ENCODE results near the gene COBLL1.

- no peak for TF ChIP-seq CTCF (IDR thresholded peaks at IDR 0.05)
- no peak for TF ChIP-seq POLR2A (IDR thresholded peaks at IDR 0.05)
Observed at GRCh38 chr2:164831887-164832286, 9.7 kb downstream of the COBLL1 start.

Measured in lower leg skin (tissue), 3 donors.